ENCODE results near the gene CELF3.
"Not testable (repeated sequence)": the region's sequence is repeated elsewhere in the genome, so short reads cannot be mapped to it uniquely, and the experiment has no call there.

The CELF3 gene

GRCh38 chr1:151703813-151704212 is 12.8 kb downstream of the CELF3 start:
- no peak for DNase-seq (ENCODE audit: low read depth in 3 of 3)

GRCh38 chr1:151702936-151703335 is 13.7 kb downstream of the CELF3 start:
- no peak for DNase-seq (ENCODE audit: low read depth in 3 of 3)

GRCh38 chr1:151701515-151701914 is 15.1 kb downstream of the CELF3 start:
- DNase-seq (ENCODE audit: low read depth in 3 of 3), result no peak

GRCh38 chr1:151693057-151693651 is 23.4 kb downstream of the CELF3 start:
- no peak for DNase-seq (ENCODE audit: low read depth in 3 of 3)

GRCh38 chr1:151692226-151692625 is 24.4 kb downstream of the CELF3 start:
- DNase-seq (ENCODE audit: low read depth in 3 of 3), result no peak

GRCh38 chr1:151689494-151689893 is 27.1 kb downstream of the CELF3 start:
- DNase-seq (ENCODE audit: low read depth in 3 of 3), result no peak

GRCh38 chr1:151686561-151686960 is 30.0 kb downstream of the CELF3 start:
- no peak for DNase-seq (ENCODE audit: low read depth in 3 of 3)

GRCh38 chr1:151684128-151684527 is 32.5 kb downstream of the CELF3 start:
- no peak for DNase-seq (ENCODE audit: low read depth in 3 of 3)

GRCh38 chr1:151682901-151683300 is 33.7 kb downstream of the CELF3 start:
- DNase-seq (ENCODE audit: low read depth in 3 of 3), result not testable (repeated sequence)

- DNase-seq (ENCODE audit: low read depth in 3 of 3), result no peak
Observed at GRCh38 chr1:151681923-151682322, 34.7 kb downstream of the CELF3 start.

- no peak for DNase-seq (ENCODE audit: low read depth in 3 of 3)
Observed at GRCh38 chr1:151680826-151681225, 35.8 kb downstream of the CELF3 start.

GRCh38 chr1:151680391-151680790 is 36.2 kb downstream of the CELF3 start:
- DNase-seq (ENCODE audit: low read depth in 3 of 3), result no peak

GRCh38 chr1:151673407-151673806 is 43.2 kb downstream of the CELF3 start:
- DNase-seq (ENCODE audit: low read depth in 3 of 3), result no peak

- not testable (repeated sequence) for DNase-seq (ENCODE audit: low read depth in 3 of 3)
Observed at GRCh38 chr1:151670036-151670675, 46.4 kb downstream of the CELF3 start.

GRCh38 chr1:151668090-151668489 is 48.5 kb downstream of the CELF3 start:
- DNase-seq (ENCODE audit: low read depth in 3 of 3), result no peak

- no peak for DNase-seq (ENCODE audit: low read depth in 3 of 3)
Observed at GRCh38 chr1:151661751-151662150, 54.9 kb downstream of the CELF3 start.

- no peak for DNase-seq (ENCODE audit: low read depth in 3 of 3)
Observed at GRCh38 chr1:151655371-151655770, 61.2 kb downstream of the CELF3 start.

- DNase-seq (ENCODE audit: low read depth in 3 of 3), result no peak
Observed at GRCh38 chr1:151653397-151653796, 63.2 kb downstream of the CELF3 start.
